Globus pallidus (tissue), 1 donor: ENCODE results near the gene PRTN3.
A peak's percentile ranks its signal among the peaks of the same experiment; 100 is the strongest.
"Not testable (repeated sequence)": the region's sequence is repeated elsewhere in the genome, so short reads cannot be mapped to it uniquely, and the experiment has no call there.

Experiments used
- DNase-seq: peaks from one replicate; pipeline ENCODE4 v3.0.0-alpha.2; 2015; ENCODE audit warnings: low spot score

PRTN3 gene

GRCh38 chr19:882871-883497 lies 42.2 kb downstream of the PRTN3 start:
- DNase-seq, result no peak

DNA sequence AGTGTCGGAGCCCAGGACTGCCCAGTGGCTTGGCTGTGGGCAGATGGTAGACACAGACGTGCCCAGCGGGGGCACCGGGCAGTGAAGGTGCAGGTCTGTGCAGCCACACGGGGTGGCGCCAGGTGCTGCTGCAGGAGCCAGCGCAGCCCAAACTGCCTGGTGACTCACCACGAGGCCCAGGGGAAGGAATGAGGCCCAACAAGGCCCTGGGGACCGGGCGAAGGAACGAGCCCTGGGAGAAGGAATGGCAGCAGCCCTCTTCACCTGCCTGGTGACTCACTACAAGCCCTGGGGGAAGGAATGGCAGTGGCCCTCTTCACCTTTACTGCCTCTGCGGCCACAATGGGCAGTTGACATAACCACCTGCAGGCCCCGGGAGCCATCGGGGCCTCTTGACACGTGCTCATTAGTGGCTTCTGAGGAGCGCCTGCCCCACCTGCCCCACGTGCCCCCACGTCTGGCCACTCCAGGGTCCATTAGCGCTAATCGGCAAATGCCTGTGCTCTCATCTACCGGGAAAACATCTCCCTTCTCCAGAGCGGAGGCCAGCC lies 42.9 kb downstream of the PRTN3 start:
- DNase-seq, result no peak

DNA sequence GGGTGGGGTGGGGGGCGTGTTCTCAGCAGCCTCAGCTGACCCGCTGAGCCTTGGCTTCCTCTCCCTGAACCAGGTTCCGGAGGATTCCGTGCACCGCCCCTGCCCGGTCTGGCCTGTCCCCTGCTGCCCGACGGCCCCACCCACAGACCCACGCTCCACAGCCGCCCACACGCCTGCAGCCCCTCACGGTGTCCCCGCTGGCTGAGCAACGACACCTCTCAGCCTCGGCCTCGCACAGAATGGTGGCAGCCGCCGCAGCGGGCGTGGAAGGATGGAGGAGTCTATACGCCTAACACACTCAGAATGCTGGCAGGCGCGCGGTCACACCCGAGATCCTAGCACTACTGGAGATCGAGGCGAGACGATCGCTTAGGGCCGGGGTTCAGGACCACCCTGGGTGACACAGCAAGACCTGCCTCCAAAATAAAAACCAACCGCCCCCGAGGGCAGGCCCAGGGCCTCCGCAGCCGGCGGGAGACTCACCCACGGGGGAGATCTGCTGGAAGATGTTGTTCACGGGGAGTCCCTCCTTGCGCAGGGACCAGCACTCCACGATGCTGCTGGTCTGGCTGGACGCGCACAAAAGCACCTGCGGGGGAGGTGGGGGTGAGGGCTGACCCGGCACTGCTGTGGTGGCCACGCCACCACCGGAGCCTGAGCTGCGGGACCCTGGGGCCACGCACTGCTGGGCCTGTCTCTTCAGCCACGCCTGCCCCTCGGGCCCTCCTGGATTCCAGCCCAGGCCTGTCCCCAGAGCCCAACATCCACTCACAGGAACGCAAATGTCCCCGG lies 43.8 kb downstream of the PRTN3 start:
- DNase-seq, result no peak

DNA sequence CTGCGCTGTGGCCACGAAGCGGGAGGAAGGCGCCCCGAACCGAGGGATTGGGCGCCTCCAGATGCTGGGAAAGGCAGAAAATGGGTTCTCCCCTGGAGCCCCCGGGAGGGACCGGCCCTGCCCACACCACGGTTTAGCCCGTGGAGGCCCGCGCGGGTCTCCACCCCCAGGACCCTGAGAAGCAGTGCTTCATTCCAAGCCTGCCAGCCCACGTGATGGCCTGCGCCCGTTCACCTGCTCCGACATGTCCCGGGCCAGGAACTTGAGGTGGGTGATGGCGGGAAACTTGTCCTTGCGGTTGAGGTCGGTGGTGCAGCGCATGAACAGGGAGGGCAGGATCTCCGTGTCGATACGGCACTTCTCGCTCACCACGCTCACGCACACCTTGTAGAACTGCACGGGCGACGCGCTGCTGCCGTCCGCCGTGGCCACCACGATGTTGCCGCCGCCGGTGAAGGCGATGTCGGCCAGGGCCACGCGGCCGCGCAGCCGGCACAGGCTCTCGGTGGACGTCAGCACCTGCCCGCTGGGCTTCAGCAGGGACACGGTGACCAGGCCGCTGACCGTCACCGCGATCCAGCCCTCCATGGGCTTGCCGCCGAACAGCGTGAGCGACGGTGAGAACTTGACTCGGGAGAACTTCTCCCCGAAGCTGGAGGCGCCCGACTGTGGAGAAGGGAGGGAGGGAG lies 44.9 kb downstream of the PRTN3 start:
- no peak for DNase-seq

- no peak for DNase-seq
Measured at GRCh38 chr19:887072-887471, 46.3 kb downstream of the PRTN3 start.

DNA sequence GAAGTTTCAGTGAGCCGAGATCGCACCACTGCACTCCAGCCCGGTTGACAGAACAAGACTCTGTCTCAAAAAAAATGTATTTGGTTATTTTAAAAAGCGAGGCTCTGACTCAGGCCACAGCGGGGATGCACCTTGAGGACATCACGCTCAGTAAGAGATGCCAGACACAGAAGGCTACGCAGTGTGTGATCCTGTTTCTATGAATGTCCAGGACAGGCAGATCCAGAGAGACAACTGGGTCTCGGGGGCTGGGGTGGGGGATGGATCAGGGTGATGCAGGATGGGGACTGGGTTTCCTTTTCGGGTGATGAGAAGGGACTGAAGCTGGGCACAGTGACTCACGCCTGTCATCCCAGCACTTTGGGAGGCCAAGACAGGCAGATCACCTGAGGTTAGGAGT lies 46.8 kb downstream of the PRTN3 start:
- no peak for DNase-seq

GRCh38 chr19:888581-889385 lies 48.0 kb downstream of the PRTN3 start:
- DNase-seq, result no peak

- no peak for DNase-seq
Measured at GRCh38 chr19:889662-890295, 49.0 kb downstream of the PRTN3 start.

DNA sequence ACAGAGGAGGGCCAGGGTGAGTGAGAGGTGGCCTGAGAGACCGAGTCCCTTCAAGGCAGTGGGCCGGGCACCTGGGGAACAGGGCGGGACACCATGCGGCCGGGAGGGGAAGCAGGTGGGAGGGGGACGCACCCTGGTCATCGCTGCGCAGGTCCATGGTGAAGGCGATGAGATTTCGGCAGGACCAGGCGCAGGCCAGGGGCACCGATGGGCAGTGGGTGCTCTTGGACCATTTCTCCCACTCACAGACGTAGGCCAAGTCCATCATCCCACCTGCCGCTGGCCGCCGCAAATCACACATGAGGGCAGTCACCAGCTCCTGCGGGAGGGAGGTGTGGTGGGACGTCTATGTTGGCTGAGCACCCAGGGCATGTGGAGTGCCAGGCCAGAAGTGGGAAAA lies 50.0 kb downstream of the PRTN3 start:
- no peak for DNase-seq

DNA sequence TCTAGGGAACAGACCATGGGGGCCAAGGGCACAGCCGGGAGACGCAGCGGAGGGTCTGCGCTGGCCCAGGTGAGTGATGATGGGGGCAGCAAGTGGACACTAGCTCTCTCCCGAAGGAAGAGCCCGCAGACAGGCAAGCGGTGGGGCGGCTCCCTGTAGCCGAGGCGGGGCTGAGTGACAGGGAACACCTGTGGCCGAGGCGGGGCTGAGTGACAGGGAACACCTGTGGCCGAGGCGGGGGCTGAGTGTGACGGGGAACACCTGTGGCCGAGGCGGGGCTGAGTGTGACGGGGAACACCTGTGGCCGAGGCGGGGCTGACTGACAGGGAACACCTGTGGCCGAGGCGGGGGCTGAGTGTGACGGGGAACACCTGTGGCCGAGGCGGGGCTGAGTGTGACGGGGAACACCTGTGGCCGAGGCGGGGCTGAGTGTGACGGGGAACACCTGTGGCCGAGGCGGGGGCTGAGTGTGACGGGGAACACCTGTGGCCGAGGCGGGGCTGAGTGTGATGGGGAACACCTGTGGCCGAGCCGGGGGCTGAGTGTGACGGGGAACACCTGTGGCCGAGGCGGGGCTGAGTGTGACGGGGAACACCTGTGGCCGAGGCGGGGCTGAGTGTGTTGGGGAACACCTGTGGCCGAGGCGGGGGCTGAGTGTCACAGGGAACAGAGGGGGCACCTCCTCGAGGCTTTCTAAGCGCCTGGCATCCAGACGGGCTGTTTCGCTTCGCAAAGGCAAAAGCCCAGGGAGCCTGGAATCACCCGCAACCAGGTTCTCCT lies 50.8 kb downstream of the PRTN3 start:
- DNase-seq, result not testable (repeated sequence)

DNA sequence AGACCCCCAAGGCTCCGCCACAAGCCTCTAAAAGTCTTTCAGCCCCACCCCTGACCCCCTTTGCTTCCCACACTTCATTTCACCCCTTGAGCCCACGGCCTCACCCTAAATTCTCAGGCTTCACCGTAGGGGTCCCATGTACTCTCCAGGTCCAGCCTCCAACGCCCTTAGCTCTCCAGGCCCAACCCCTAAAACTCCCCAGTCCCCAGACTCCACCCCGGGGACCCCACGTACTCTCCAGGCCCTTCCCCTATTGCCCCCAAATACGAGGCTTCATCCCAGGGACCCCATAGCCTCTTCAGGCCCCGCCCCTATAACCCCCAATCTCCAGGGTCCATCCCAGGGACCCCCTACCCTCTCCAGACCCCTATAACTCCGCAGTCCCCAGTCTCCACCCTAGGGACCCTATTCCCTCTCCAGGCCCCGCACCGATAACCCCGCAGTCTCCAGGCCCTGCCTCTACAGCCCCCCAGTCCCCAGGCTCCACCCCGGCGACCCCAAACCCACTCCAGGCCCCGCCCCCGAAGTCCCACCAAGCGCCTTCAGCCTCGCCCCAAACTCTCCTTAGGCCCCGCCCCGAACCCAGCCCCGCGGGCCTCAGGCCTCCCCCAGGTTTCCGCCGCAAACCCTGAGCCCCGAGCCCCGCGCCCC lies 51.6 kb downstream of the PRTN3 start:
- no peak for DNase-seq

DNA sequence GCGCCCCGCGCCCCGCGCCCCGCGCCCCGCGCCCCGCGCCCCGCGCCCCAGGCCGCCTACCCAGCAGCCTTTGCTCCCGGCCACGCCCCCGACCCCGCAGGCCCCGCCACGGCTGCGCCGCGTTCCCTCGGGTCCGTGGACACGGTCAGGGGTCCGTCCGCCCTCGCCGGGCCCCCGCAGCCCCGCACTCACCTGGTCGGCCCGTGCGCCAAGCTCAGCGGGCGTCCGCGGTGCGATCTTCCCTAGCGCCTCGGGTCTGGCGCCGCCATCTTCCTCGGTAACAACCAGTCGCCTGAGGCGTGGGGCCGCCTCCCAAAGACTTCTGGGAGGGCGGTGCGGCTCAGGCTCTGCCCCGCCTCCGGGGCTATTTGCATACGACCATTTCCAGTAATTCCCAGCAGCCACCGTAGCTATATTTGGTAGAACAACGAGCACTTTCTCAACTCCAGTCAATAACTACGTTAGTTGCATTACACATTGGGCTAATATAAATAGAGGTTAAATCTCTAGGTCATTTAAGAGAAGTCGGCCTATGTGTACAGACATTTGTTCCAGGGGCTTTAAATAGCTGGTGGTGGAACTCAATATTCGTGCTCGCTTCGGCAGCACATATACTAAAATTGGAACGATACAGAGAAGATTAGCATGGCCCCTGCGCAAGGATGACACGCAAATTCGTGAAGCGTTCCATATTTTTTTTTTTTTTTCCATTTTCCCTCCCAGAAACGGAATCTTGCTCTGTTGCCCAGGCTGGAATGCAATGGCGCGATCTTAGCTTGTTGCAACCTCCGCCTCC lies 52.3 kb downstream of the PRTN3 start, which contains the start of the genes MED16 and RNU6-9:
Gene MED16, minus strand, starts transcription at position 294 of the 796 bp plus-strand sequence. CDS start 2,056 bp downstream, outside the sequence.
Gene RNU6-9, plus strand, starts transcription at position 591 of the 796 bp plus-strand sequence.
- peak; percentile 95 for DNase-seq

- DNase-seq, result no peak
Measured at GRCh38 chr19:896434-896833, 55.6 kb downstream of the PRTN3 start.

GRCh38 chr19:896999-897398 lies 56.2 kb downstream of the PRTN3 start:
- no peak for DNase-seq

- DNase-seq, result no peak
Measured at GRCh38 chr19:897442-898039, 56.7 kb downstream of the PRTN3 start.
